ENCODE results near the gene DDX49.

DNA sequence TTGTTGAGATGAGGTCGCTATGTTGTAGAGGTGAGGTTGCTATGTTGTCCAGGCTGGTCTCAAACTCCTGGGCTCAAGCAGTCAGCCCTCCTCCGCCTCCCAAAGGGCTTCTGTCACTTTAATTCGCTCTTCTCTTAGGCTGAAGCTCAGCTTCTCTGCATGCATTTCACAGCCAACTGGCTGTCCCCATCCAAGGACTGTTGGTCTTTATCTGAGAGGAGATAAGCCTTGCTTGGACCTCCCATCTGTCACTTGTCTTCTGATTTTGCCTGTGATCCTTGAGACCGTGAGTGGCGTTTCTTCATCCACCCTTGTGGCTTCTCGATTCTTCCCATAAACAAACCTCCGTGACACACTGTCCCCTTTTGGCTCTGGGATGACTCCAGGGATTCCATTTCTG is 48.0 kb upstream of the DDX49 start:
- TF ChIP-seq POLR2A (IDR thresholded peaks at IDR 0.05; ENCODE audit: low read depth, low read length), result no peak
- TF ChIP-seq TAF1 (IDR thresholded peaks at IDR 0.05; ENCODE audit: low read depth, low read length), result no peak
- TF ChIP-seq POLR2AphosphoS5 (IDR thresholded peaks at IDR 0.05; ENCODE audit: low read depth, low read length), result no peak
